K562 (cell line): ENCODE data around the gene DPEP2NB. TPM values are rescaled to one million over a fixed set of nuclear protein-coding genes. Genes with fewer than 3 reads are reported as not detected.

Experiments
- ATAC-seq: fragments of 200-7000 bp; cut with Tn5 transposase; 3 replicates; pipeline ENCODE4 v1.9.1; 2020; ENCODE audit warnings: moderate library complexity
- BruUV-seq: library from RNA; stranded (reverse); fragments of 400-500 nt; replicated peaks from 2 replicates; lab custom pipeline; 2021; lab: Mats Ljungman, UMichigan
- CTCF ChIA-PET: fragments of 300-600 bp; formaldehyde crosslinking; extraction: SDS; loops from one replicate; lab custom pipeline; 2021; ENCODE audit warnings: low intra/inter-chr PET ratio; lab: Yijun Ruan, JAX
- POLR2A ChIA-PET: fragments of 300-600, 350-650 bp; sonication (Branson Sonifier 250); formaldehyde crosslinking; extraction: SDS; loops from one replicate; lab custom pipeline; 2021; ENCODE audit warnings: antibody characterized with exemption, inconsistent platforms; lab: Yijun Ruan, JAX
- DNase-seq, 4 experiments: peaks; one replicate each; pipeline versions ENCODE4 v3.0.0 to v3.0.0-alpha.2; 2011 to 2018; ENCODE audit warnings: low spot score in 3 of 4, mixed read lengths in 3 of 4; ENCODE audit errors: extremely low read depth in 1 of 4
- FAIRE-seq: peaks from 2 replicates; lab custom pipeline; 2011; peaks lifted over from hg19 to GRCh38; lab: Jason Lieb, UNC
- H2AFZ ChIP-seq: 2 replicates; pipeline ENCODE4 v1.6.0; 2011; ENCODE audit warnings: low read depth, low read length, control low read depth, inconsistent platforms
- H3K27ac ChIP-seq: fragments of 200-600 bp; 3 replicates; pipeline ENCODE4 v1.8.0; 2011; ENCODE audit warnings: low read depth, mild to moderate bottlenecking, control low read depth, inconsistent platforms, low read length, moderate library complexity, mixed read lengths; ENCODE audit errors: extremely low read depth
- H3K27me3 ChIP-seq, 2 experiments: fragments of 300-600 bp in 1 of 2; 2 replicates in 1 of 2; 3 replicates in 1 of 2; pipeline versions ENCODE4 v1.6.0 to v1.8.0; 2011; ENCODE audit warnings: inconsistent platforms in 2 of 2, low read length in 2 of 2, mild to moderate bottlenecking in 1 of 2, mixed read lengths in 1 of 2, moderate library complexity in 1 of 2; ENCODE audit not compliant: control insufficient read depth in 2 of 2, insufficient read depth in 2 of 2
- H3K36me3 ChIP-seq: fragments of 300-600 bp; 3 replicates; pipeline ENCODE4 v1.8.0; 2011; ENCODE audit warnings: mild to moderate bottlenecking, low read length, inconsistent platforms; ENCODE audit not compliant: control insufficient read depth, insufficient read depth
- H3K4me1 ChIP-seq, 2 experiments: fragments of 200-600 bp in 1 of 2; replicated peaks in 1 of 2; 2 replicates in 1 of 2; 3 replicates in 1 of 2; pipeline versions ENCODE4 v1.5.1 to v1.8.0; 2011; ENCODE audit warnings: inconsistent platforms in 2 of 2, low read length in 2 of 2, mild to moderate bottlenecking in 1 of 2, mixed read lengths in 1 of 2, moderate library complexity in 1 of 2; ENCODE audit not compliant: control insufficient read depth in 2 of 2, insufficient read depth in 2 of 2
- H3K4me2 ChIP-seq: 2 replicates; pipeline ENCODE4 v1.6.1; 2011; ENCODE audit warnings: low read length, control low read depth, inconsistent platforms, mixed read lengths; ENCODE audit not compliant: insufficient read depth
- H3K4me3 ChIP-seq: fragments of 200-600 bp; sonication (generic), shearing (Covaris generic); 2 replicates; pipeline ENCODE4 v1.5.1; 2016; ENCODE audit warnings: control low read depth, inconsistent platforms
- H3K79me2 ChIP-seq: fragments of 200-600 bp; 3 replicates; pipeline ENCODE4 v1.8.0; 2011; ENCODE audit warnings: low read length, inconsistent platforms; ENCODE audit not compliant: control insufficient read depth, insufficient read depth
- H3K9ac ChIP-seq, 2 experiments: 2 replicates each; pipeline versions ENCODE4 v1.6.0 to v1.6.1; 2011; ENCODE audit warnings: low read depth in 2 of 2, low read length in 2 of 2, control low read depth in 1 of 2, inconsistent platforms in 1 of 2, mild to moderate bottlenecking in 1 of 2, mixed read lengths in 1 of 2; ENCODE audit not compliant: insufficient read depth in 1 of 2
- H3K9me1 ChIP-seq: one replicate; pipeline ENCODE4 v1.6.0; 2011; ENCODE audit warnings: inconsistent platforms, mild to moderate bottlenecking, low read length, moderate library complexity; ENCODE audit not compliant: control insufficient read depth, insufficient read depth
- H3K9me3 ChIP-seq: replicated peaks from 2 replicates; pipeline ENCODE4 v1.5.1; 2011; ENCODE audit warnings: low read depth, low read length, inconsistent platforms; ENCODE audit not compliant: control insufficient read depth, insufficient read depth
- H4K20me1 ChIP-seq: replicated peaks from 2 replicates; pipeline ENCODE4 v1.6.1; 2011; ENCODE audit warnings: low read length, inconsistent platforms, mixed read lengths; ENCODE audit not compliant: control insufficient read depth, insufficient read depth
- ELK1 ChIP-seq: sonication (generic); formaldehyde crosslinking; IDR thresholded peaks from 2 replicates; pipeline ENCODE4 v1.8.1; 2022; ENCODE audit warnings: missing genetic modification reagents
- PHTF2 ChIP-seq: fragments of 250-450 bp; sonication (Bioruptor Pico); IDR thresholded peaks from 2 replicates; pipeline ENCODE4 v1.5.0; 2021; ENCODE audit warnings: mild to moderate bottlenecking
- SAP30 ChIP-seq: fragments of 200-600 bp; sonication (generic); IDR thresholded peaks from 2 replicates; pipeline ENCODE4 v1.6.1; 2012; ENCODE audit warnings: borderline replicate concordance, low read depth, mild to moderate bottlenecking, moderate library complexity, low read length, control low read depth, inconsistent platforms; ENCODE audit not compliant: insufficient read depth, poor library complexity, severe bottlenecking
- ZNF23 ChIP-seq: fragments of 250-450 bp; sonication (Bioruptor Pico); IDR thresholded peaks from 2 replicates; pipeline ENCODE4 v1.4.0; 2020; ENCODE audit warnings: mild to moderate bottlenecking
- WGBS: fragments of 100-300 bp; shearing (Covaris generic); methylation state at CpG from one replicate; pipeline ENCODE4 v1.1.6; 2016; ENCODE audit warnings: low coverage, mixed read lengths; ENCODE audit not compliant: insufficient coverage; ENCODE audit errors: missing lambda C conversion rate; 5-methylcytosine and 5-hydroxymethylcytosine counted together
- in situ Hi-C: fragments of 300-500 bp; cut with MboI; formaldehyde crosslinking; loops from 4 replicates; pipeline ENCODE4 v1.15.0; 2018; ENCODE audit warnings: inconsistent platforms, mixed read lengths
- intact Hi-C: fragments of 100-400 bp; cut with micrococcal nuclease; formaldehyde crosslinking; loops from 2 replicates; pipeline ENCODE4 v1.14.2; 2022
- polyA plus RNA-seq, 8 experiments: library from polyadenylated mRNA; depleted of rRNA in 4 of 8; stranded (reverse) in 5 of 8; unstranded in 3 of 8; fragments of >200 nt; fragmentation: Nextera tagmentation in 2 of 8; fragmentation: Illumina TruSeq in 1 of 8; extraction: Ambion mirVana in 2 of 8; extraction: Trizol in 1 of 8; gene quantifications; 2 replicates each; pipeline versions ENCODE4 v1.2.1 to v1.2.3, GENCODE V29; 2011 to 2014; ENCODE audit warnings: inconsistent platforms in 1 of 8, missing spikeins in 1 of 8
- total RNA-seq, 7 experiments: library from RNA; depleted of rRNA in 6 of 7; stranded (reverse); fragments of >200 nt in 6 of 7; fragmentation: Illumina TruSeq in 2 of 7; extraction: Trizol in 2 of 7; gene quantifications; 2 replicates each; pipeline versions ENCODE4 v1.2.1 to v1.2.3, GENCODE V29; 2011 to 2021; ENCODE audit warnings: low replicate concordance in 1 of 7
- TF ChIP-seq, protein P1 (sequence below), 2 experiments: fragments of 450-650 bp in 1 of 2; sonication (generic) in 1 of 2; formaldehyde crosslinking in 1 of 2; IDR thresholded peaks; 2 replicates each; pipeline versions ENCODE4 v1.7.1 to v1.9.0; 2016 to 2022; ENCODE audit warnings: inconsistent platforms in 1 of 2, mild to moderate bottlenecking in 1 of 2, missing genetic modification reagents in 1 of 2

Gene DPEP2NB
- total and polyA plus RNA-seq, 9 of the 15 experiments (the other 6 are each of a cell fraction or from before 2014, with no cell fraction given) = not detected

DNA sequence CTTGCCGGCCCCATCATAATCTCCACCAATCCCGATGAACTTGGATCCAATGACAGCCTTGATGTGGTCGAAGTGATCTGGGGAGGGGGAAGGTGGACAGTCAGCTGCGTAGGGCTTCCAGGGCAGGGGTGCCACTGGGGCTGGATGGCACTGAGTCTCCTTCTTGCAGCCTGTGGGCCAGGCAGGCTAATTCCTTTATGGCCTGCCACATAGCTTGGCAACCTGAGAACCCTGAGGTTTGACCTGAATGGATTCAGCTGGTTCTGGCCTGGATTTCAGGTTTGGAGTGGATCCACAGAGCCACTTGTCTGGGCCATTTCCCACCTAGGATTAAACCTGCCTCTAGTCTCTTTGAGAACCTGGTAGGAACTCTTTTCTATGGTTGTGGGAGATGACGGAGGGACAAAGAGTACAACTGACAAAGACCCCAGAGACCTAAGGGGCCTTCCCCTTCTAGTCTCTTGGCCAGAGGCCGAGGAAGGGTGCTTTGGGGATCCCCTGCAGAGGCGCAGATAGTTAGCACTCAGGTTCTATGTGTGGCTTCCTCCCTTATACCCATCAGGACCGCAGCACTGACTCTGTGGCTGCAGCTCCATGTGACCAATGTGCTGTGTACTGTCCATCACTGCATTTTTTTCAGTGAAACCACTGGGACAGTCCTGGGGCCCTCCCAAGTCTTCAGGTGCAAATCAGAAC is 26.2 kb downstream of the DPEP2NB start:
- no peak overlapping the region; the same call in 1 of the 2 replicates for H2AFZ ChIP-seq
- peak overlapping the region in 1 of 2 experiments; percentile 31; a peak in 1 of 4 replicates for H3K9ac ChIP-seq
- FAIRE-seq = no peak
- no peaks in the 10 kb centered on the region for H4K20me1 ChIP-seq
- CTCF ChIA-PET = no interaction called here
- H3K4me2 ChIP-seq = no peak overlapping the region
- H3K9me1 ChIP-seq = no peaks in the 10 kb centered on the region
- POLR2A ChIA-PET = interaction anchor here (0.6 to 1.9 kb wide), 5 partner anchors 33 to 232 kb away, joined by 3 to 4 read pairs (median 3); partner anchors contain the start of genes DDX28 and DUS2
- no peak overlapping the region for H3K27ac ChIP-seq
- no peak overlapping the region for H3K4me3 ChIP-seq
- no peak for ATAC-seq
- TF ChIP-seq, protein P1, sequence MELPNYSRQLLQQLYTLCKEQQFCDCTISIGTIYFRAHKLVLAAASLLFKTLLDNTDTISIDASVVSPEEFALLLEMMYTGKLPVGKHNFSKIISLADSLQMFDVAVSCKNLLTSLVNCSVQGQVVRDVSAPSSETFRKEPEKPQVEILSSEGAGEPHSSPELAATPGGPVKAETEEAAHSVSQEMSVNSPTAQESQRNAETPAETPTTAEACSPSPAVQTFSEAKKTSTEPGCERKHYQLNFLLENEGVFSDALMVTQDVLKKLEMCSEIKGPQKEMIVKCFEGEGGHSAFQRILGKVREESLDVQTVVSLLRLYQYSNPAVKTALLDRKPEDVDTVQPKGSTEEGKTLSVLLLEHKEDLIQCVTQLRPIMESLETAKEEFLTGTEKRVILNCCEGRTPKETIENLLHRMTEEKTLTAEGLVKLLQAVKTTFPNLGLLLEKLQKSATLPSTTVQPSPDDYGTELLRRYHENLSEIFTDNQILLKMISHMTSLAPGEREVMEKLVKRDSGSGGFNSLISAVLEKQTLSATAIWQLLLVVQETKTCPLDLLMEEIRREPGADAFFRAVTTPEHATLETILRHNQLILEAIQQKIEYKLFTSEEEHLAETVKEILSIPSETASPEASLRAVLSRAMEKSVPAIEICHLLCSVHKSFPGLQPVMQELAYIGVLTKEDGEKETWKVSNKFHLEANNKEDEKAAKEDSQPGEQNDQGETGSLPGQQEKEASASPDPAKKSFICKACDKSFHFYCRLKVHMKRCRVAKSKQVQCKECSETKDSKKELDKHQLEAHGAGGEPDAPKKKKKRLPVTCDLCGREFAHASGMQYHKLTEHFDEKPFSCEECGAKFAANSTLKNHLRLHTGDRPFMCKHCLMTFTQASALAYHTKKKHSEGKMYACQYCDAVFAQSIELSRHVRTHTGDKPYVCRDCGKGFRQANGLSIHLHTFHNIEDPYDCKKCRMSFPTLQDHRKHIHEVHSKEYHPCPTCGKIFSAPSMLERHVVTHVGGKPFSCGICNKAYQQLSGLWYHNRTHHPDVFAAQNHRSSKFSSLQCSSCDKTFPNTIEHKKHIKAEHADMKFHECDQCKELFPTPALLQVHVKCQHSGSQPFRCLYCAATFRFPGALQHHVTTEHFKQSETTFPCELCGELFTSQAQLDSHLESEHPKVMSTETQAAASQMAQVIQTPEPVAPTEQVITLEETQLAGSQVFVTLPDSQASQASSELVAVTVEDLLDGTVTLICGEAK (IDR thresholded peaks at IDR 0.05) = no peak
- TF ChIP-seq, protein P1 (CRISPR knock-in tag; IDR thresholded peaks at IDR 0.05) = no peak
- TF ChIP-seq PHTF2 (no peak), ZNF23 (CRISPR knock-in tag) (no peak), SAP30 (no peak), ELK1 (CRISPR knock-in tag) (no peak)
- no peaks in the 10 kb centered on the region for H3K79me2 ChIP-seq
- no TSS peak for BruUV-seq
- in situ Hi-C loops (loop anchor here (10.0 kb wide), 1 partner anchor 325 kb away; the partner anchor contains the start of genes PRMT7 and SLC7A6OS), intact Hi-C loops (no loop called here)
- H3K4me1 ChIP-seq = peaks cover 25 to 32% of the 10 kb centered on the region in 2 experiments
- no peaks in the 10 kb centered on the region for H3K36me3 ChIP-seq
- WGBS = 47% methylated on average over 8 of the region's 8 CpGs
- DNase-seq = no peak
- H3K9me3 ChIP-seq = no peaks in the 10 kb centered on the region
- H3K27me3 ChIP-seq = no peaks in the 10 kb centered on the region
